GM19351 (cell line): ENCODE data around the gene DAAM2.

Source experiments
- ATAC-seq: cut with Tn5 transposase; IDR thresholded peaks from one replicate; pipeline ENCODE4 v1.9.1; 2021; ENCODE audit warnings: mild to moderate bottlenecking, moderate library complexity; ENCODE audit not compliant: unreplicated experiment

Gene DAAM2

DNA sequence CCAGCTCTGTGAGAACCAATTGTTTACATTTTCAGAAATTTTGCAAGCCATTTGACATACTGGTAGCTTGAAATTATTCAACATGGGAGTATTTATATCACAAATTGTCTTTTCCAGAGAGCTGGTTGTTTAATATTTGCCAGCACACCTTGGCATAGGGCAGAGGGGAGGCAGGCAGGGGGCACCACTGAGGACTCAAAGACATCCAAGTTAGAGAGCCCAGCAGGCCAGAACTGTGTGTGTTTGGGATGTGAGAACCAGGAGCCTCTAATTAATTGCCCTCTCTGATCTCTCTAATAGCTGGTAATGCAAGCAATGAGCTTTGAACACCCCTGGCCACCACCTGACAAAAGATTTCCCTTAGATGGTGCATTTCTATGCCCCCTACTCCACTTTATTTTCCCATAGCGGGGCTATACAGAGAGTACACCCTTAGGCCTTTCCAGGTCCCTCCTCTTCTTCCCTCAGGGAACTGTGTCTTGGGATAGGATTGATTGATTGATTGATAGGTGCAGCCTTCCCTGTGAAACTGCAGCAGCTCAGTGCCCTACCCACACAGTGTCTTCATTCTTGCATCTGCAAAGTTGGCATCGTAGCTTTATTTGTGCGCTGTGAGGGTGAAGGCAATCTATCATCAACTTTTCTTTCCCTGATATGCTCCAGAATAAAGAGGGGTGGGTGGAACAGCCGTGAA is 112.9 kb downstream of the DAAM2 start:
- no peak for ATAC-seq

DNA sequence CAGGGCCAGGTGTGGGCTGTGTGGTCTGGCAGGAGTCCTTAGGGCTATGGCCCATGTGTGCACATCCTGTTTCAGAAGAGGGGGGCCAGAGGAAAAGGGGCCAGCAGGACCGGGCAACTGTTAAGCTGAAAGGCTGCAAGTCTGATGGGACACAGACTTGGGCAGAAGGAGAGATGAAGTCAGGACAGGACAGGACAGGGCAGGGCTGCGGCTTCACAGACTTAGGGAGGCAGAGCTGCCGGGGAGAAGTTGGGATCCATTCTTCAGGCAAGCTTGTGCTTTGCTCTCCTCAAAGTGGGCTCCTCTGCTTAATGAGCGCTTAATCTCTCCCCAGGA is 113.4 kb downstream of the DAAM2 start:
- ATAC-seq, result no peak

DNA sequence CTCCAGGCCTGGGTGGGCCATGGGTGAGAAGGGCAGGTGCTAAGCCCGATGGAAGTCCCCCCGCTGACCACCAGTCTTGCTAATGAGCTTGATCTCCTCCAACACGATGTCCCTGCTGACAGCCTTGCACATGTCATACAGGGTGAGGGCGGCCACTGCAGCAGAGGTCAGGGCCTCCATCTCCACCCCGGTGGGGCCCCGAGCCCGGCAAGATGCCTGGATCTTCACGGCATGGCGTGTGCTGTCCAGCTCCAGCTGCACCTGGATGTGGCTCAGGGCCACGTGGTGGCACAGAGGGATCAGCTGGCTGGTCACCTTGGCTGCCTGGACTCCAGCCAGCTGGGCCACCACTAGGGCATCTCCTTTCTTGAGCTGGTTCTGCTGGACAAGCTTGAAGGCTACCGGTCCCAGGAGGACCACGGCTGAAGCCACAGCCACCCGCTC is 114.2 kb downstream of the DAAM2 start:
- ATAC-seq, result no peak

DNA sequence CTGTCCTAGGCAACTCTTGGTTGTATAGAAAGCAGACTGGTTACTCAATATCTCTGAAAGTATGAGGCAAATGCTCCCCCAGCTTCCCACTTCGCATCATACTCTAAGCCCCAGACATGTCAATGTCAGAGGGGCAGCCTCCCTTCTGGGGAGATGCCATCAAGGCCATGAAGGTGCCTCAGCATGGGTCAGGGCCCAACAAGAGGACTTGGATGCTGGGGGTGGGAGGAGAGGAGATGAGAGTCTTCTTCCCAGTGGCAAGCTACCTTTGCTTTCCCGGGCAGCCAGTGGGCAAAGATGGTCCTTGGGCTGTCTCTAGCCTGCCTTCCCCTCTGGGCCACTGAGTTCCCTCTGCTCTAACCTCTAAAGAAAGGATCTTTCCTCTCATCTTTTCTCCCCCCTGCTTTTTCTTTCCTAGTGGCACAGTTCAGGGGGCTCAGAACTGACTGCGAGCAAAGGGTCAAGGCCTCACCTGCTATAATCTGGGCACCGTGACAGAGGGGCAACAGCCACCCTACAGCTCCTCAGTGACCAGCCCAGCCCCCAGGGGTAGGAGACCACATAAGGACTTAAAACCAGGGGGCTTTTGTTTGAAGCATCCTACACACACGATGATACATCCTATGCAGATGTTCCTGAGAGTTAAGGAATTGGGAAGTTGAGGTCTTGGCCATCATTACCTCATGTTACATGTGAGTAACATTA is 115.8 kb downstream of the DAAM2 start:
- no peak for ATAC-seq

DNA sequence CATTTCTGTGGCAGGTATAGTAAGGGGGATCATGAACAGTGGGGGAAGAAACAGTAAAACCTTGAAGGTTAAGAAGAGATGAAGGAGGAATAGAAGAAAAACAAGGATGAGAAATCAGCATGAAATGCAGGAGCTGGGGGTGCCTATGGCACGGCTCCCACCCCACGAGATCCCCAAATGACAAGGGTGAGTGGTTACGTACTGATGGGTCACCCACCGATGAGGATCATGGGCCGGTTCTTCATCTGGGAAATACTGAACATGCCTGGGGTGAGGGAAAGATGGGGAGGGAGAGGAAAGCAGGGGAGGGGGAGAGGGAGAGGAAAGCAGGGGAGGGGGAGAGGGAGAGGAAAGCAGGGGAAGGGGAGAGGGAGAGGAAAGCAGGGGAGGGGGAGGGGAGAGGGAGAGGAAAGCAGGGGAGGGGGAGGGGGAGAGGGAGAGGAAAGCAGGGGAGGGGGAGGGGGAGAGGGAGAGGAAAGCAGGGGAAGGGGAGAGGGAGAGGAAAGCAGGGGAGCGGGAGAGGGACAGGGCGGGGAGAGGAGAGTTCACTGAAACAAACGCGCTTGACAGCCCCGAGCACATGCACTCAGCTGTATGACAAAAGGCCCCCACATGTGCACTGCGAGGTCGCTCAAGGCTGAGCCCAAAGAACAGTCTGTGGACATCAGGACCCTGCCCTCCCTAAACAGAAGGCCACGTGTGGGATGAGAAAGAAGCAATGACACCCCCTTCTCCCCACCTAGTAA is 116.8 kb downstream of the DAAM2 start:
- no peak for ATAC-seq

DNA sequence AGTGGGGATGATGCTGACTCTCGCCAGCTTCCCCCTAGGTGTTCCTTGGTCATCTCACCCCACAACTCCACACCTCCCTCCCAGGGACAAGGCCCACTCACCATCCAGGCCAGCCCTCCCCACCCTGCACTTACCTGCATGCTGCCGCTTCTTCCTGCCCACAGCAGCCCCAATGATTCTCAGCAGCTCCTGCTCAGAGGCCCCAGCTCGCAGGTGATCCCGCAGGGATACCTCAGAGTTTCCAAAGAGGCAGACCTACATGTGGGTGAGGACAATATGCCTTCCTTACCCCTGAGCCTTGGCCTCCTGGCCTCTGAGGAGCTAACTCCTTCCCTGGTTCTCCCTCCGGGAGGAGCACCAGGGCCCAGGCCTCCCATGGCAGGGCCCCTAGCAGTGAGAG is 117.5 kb downstream of the DAAM2 start:
- no peak for ATAC-seq

DNA sequence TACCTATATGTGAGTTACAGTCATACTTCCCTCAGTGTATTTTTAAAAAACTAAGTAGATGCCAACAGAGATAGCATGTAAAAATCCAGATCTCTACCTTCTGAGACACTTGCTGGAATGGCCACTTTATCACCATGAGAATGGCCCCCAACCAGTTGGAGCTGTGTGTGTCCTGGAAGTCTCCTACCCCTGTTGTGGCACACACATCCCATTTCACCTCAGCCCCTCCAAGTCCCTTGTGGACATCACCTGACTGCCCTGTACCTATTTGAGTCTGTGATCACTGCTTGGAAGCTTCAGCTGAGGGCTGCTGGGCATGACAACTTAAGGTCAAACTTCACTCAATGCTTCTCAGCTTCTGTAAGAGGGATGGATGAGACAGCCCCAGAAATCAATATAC is 118.0 kb downstream of the DAAM2 start:
- ATAC-seq, result no peak

DNA sequence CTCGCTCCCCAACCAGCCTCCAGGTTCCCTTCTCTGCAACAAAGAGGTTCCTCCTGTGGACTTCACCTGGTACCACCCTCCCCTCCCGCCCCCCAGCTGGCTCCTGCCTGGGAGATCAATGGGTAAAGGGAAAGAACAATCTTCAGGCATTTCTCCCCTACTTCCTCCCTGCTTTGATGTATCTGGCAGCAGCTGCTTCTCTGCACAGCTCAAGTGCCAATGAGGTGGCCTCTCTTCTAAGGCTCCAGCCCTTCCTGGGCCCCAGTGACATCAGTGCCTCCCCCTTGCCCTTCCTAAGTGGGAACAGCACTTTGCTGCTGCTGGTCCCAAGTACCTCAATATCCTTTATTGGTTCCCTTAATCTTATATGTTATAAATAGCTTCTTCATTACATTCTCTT is 118.6 kb downstream of the DAAM2 start:
- no peak for ATAC-seq

DNA sequence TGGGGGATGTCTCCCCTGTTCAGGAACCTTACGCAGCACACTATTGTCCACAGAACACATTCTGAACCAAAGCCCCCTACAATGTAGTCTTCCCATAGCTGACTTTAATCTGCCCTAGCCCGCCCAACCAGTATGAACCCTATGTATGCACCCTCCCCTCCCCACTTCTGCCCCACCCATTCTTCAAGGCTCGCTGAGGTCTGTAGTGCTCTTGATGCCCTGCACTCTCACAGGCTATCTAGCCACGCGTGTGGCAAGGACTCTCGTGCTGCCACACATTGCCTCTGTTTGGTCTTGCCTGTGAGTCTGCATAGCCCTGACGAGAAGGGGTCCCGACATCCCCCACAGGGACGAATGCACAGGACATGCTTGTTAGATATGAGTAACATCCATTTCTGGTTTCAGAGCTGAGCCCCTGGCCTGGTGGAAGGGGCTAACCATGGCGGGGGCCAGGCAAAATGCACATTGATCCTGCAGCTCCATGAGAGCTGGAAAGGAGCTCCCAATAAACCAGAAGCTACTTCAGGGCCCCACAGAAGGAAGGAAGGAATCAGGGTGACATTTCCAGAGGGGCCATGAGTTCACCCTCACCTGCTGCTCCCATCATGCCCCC is 119.4 kb downstream of the DAAM2 start:
- no peak for ATAC-seq

DNA sequence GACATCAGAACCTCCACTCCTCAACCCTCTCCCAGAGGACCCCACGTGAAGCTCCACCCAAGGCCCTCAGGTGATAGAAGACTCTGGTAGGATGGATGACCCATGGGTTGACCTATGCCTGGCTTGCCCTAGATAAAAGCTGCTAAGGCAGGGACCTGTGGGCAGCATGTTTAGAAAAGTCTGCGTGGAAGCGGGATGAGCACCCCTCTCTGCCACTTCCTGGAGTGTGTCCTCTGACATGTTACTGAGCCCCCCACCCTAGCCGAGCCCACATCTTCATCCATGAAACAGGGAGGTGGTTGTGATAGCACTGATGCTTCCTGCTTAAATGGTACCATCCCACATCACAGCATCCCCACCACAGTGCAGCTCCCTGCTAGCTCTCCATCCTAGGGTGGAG is 120.3 kb downstream of the DAAM2 start:
- no peak for ATAC-seq

DNA sequence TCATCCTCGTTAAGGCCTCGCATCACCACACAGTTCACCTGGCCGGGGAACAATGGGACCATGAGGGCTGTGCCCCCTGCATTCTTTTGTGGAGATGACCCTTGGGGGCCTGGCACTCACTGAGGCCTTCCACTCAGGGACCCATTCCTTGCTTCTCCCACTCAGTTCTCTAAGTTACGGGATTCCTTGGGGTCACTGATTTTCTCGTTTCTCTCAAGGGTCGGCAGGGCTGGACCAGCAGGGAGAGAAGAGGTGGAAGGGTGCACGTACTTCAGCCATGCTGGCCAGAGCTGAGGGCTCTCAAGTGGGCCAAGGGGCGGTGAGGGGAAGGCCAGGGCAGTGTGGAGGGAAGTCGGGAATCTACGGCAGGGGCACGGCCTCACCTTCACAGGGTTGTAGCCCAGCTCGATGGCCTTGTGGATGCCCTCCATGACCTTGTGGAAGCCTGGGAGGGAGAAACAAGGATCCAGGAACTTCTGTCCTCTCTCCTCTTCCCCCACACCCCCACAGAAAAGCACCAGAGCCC is 121.3 kb downstream of the DAAM2 start:
- ATAC-seq, result no peak

DNA sequence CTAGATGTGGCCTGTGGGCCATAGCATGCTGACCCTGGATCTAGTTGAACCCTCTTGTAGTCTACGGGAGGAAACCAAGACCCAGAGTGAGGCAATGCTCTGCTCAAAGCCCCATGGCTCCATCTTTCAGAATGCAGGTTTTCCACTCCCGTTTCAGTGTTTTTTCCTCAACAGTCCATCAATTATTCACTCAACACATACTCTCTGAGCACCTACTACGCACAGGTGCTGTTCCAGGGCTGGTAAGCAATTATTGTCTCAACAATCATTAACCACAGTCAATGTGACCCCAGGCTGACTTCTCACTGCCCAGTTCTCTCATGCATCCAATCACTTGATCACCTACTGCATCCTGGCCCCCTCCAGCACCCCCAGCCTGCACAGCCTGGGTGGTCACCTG is 122.1 kb downstream of the DAAM2 start:
- ATAC-seq, result no peak

DNA sequence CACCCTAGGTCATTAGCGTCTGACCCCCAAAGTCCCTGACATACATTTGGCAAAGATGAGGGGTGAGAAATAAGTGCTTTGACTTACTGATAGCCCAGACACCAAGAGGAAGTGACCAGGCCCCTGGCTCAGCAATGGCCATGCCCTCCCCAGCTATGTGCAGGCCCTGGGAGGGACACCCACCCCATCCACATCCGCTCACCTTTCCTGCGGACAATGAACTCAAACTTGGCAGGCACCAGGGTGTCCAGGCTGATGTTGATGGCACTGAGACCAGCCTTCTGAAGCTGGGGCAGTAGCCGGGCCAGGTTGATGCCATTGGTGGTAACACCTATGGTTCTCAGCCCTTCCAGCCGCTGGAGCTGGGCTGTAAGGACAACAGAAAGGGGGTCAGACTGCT is 123.7 kb downstream of the DAAM2 start:
- ATAC-seq, result no peak

DNA sequence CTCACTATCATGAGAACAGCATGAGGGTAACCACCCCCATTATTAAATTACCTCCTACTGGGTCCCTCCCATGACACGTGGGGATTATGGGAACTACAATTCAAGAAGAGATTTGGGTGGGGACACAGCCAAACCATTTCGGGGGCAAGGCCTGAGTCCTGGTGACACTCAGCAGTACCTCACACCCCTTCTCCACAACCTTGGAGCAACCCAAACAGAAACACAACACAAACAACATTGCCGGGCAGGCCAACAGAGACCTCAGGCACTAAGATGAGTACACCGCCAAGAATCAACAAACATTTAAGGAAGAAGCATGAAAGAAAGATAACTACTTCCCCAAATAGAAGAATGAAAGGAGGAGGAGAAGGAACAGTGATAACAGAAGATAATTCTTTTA is 125.2 kb downstream of the DAAM2 start:
- no peak for ATAC-seq

DNA sequence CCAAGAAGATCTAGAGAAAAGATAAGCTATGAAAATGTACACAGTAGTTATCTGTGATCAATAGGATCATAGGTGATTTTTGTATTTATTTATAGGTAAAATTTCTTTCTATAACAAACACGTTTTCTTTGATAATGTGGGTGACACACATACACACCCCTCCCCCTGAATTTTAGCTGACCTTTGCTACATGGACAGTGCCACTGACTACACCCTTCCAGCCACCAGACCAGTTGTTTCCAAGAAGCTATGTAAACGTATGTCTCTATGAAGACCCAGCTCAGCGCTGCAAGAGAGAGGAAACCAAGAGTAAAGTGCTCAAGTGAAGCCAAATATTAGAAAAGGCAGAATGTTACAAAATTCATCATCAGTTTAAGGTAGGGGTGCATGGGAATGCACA is 125.8 kb downstream of the DAAM2 start:
- ATAC-seq, result no peak

DNA sequence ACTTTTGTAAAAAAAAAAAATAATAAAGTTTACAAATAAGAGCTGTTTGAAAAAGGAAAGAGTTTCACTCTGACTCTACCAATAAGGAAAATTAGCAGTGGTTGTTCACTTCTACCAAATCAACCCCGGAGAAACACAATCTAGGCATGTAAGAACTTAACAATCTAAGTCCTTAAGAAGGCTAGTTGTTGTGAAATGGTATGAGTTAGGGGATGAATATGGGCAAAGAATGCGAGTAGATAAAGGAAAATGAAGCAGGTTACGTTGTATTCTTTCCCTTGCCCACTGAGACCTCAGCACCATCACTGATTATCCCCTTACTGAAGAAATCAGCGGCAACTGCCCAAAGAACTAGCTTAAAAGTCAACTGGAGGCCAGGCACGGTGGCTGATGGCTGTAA is 126.7 kb downstream of the DAAM2 start:
- no peak for ATAC-seq

DNA sequence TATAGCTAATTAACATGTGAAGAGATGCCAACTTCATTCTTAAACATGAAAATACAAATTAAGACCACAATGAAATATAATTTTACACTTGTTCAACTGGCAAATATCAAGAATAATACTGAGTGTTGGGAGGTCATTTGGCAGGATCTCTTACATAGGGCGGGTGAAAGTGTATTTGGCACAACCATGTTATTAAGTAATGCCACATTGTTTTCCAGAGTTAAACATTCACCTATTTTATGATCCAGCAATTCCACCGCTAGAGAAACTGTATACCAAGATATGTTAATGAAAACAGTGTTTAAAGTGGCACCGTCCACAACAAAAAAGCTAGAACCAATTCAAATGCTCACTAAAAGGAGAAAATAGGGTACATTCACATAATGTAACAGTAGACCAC is 128.0 kb downstream of the DAAM2 start:
- ATAC-seq, result no peak

DNA sequence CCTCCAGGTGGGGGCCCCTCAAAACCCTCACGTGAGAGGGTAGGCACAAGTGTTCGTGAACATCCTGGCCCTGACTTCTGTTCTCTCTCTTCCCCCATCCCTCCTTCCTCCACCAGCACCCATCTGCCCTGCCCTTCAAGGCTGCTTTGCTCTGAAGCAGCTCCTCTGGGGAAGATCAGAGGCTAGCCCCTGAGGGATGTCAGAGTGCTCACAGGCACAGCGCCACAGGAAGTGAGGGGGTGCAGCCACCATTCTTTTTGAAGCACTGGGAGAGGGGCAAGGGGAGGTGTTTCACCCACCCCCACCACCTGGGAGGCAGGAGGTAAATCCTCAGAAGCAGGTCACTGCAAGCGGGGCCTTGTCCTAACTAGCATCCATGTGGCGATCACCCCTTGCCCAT is 130.6 kb downstream of the DAAM2 start:
- ATAC-seq, result no peak

DNA sequence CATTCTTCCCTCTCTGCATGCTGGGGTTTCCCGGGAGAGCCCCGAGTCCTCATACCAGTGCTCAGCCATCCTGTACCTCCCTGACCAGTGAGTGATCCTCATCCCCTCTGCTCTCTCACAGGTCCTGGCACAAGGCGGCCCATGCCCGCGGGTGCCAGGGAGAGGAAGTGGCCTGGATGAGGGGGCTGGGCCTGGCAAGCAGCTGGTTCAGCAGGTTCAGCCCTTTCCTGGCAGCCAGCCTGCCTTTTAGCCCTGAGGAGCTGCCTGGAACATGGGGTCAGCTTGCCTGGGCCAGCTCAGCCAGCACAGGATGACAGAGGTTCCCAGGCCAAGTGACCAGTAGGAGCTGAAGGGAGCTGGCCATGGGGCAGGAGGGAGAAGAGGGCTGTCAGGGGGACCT is 131.2 kb downstream of the DAAM2 start:
- no peak for ATAC-seq

DNA sequence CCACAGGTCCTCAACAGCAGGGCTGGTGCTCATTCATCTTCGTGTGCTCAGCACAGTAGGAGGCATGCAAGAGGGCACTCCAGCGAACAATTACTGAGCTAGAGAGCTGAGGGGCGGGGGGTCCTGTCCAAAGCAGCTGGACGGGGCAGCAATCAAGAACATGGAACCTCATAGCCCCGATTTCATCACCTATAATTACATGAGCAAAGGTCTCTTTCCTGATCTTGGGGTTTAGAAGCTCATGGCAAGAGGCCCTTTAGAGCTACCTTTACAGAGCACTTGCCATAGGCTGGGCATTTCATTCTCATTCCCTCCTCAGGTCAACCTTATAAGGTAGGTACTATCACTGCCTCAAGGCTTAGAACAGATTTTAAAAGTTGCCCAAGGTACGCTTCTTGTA is 131.7 kb downstream of the DAAM2 start:
- no peak for ATAC-seq

DNA sequence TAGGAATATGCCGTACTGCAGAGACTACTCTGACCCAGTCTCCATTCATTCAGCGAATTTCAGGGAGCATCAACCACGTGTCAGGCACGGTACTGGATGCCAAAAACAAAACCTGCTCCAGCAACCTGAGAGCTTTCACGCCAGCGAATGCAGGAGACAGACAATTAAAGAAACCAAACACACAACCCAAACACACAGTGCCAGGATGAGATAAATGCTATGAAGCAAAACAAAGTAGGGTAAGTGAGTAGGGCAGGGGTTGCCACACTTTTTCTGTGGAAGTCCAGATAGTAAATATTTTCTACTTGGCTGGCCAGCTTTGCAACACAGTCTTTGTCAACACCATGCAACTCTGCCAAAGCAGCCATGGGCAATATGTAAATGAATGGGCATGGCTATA is 132.1 kb downstream of the DAAM2 start:
- no peak for ATAC-seq
